HG02840 (cell line): Measurements from ENCODE around the gene ADM5.
"Not testable (repeated sequence)": the region's sequence is repeated elsewhere in the genome, so short reads cannot be mapped to it uniquely, and the experiment has no call there.

Experiments
- ATAC-seq: cut with Tn5 transposase; IDR thresholded peaks from one replicate; pipeline ENCODE4 v1.9.1; 2021; ENCODE audit warnings: mild to moderate bottlenecking, moderate library complexity, moderate number of reproducible peaks; ENCODE audit not compliant: unreplicated experiment, low FRiP score

The ADM5 gene

GRCh38 chr19:49699364-49699763, 10.0 kb downstream of the ADM5 start:
- no peak for ATAC-seq

GRCh38 chr19:49700563-49700962, 11.2 kb downstream of the ADM5 start:
- no peak for ATAC-seq

DNA sequence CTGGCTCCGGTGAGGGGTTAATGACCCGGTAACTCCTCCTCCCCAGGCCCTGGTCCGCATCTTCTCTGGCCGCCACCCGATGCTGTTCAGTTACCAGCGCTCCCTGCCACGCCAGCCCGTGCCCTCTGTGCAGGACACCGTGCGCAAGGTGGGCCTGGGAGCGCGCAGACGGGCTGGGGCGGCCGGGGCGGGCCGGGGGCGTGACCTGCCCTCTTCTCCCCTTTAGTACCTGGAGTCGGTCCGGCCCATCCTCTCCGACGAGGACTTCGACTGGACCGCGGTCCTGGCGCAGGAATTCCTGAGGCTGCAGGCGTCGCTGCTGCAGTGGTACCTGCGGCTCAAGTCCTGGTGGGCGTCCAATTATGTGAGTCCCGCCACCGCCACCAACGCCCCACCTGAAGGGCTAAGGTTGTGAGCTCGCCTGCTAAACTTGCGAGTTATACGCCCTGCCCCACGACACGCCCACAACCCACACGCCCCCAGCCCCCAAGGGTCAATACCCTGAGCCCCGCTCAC, 11.9 kb downstream of the ADM5 start:
- no peak for ATAC-seq

DNA sequence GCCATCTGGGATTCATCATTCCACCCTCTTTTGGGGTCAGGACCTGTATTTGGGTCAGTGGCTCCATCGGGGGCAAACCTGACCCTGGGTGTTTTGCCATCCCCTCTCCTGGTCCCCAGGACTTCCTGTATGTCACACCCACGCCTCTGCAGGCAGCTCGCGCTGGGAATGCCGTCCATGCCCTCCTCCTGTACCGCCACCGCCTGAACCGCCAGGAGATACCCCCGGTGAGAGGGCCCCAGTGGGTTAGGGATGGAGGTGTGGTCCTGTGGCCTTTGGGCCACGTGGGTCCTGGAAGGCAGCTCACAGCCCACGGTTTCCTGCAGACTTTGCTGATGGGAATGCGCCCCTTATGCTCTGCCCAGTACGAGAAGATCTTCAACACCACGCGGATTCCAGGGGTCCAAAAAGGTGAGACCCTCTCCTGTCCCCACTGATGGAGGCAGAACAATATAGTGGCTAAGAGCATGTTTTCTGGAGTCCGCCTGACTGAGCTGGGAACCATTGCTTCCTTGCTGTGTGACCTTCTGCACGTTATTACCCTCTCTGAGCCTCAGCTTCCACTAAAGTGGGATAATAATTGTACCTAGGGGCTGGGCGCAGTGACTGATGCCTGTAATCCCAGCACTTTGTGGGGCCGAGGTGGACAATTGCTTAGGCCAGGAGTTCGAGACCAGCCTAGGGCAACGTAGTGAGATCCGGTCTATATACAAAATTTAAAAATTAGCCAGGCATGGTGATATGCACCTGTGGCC, 15.7 kb downstream of the ADM5 start:
- ATAC-seq, result no peak

DNA sequence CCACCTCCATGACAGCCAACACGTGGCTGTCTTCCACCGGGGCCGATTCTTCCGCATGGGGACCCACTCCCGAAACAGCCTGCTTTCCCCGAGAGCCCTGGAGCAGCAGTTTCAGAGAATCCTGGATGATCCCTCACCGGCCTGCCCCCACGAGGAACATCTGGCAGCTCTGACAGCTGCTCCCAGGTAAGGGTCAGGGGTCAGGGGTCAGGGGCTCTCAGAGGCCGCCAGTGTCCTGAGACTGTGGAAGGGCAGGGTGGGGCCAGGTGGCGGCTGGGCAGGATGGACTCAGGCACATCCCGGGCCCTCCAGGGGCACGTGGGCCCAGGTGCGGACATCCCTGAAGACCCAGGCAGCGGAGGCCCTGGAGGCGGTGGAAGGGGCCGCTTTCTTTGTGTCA, 16.5 kb downstream of the ADM5 start:
- ATAC-seq, result no peak

- ATAC-seq, result no peak
These were observed 21.1 kb downstream of the ADM5 start for GRCh38 chr19:49710372-49710951.

DNA sequence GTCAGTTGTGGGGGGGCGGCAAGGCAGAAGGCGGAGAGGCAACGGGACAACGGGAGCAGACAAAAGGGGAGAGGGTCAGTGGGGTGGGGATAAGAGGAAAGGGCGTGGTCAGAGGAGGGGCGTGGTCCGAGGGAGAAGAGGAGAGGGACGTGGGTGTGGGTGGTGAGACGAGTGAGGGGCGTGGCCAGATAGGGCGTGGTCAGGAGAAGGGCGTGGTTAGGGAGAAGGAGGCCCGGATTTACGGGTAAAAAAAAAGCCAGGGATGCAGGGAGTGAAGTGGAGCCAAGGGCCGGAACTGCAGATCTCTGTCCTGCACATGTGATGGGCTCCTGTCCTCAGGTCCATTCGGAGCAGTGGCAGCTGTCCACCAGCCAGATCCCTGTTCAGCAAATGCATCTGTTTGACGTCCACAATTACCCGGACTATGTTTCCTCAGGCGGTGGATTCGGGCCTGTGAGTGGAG, 23.0 kb downstream of the ADM5 start:
- ATAC-seq, result no peak

DNA sequence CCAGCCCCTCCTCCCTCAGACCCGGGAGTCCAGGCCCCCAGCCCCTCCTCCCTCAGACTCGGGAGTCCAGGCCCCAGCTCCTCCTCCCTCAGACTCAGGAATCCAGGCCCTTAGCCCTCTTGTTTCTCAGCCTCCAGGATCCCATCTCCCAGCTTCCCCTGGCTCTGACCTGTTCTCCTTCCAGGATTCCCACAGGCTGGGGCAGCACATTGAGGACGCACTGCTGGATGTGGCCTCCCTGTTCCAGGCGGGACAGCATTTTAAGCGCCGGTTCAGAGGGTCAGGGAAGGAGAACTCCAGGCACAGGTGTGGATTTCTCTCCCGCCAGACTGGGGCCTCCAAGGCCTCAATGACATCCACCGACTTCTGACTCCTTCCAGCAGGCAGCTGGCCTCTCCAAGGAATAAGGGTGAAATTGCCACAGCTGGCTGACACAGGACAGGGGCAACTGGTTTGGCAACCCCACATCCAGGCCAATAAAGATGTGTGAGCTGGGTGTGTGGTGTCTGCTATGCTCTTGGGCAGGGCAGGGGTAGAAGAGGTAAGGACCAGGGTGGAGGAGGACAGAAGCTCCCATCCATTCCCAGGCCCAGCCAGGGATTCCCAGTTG, 23.9 kb downstream of the ADM5 start:
- no peak for ATAC-seq

GRCh38 chr19:49716154-49716553, 26.8 kb downstream of the ADM5 start:
- no peak for ATAC-seq

DNA sequence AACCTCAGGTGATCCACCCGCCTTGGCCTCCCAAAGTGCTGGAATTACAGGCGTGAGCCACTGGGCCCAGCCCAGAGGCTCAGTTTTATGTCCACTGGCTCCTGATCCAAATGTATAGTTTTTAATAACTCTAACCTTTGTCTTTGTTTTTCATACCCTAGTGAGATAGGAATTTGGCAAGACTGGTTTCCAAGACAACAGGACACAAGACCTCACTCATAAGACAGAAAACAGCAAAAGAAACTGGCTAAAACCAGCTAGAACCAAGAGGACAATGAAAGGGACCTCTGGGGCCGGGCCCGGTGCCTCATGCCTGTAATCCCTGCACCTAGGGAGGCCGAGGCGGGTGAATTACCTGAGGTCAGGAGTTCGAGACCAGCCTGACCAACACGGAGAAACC, 29.1 kb downstream of the ADM5 start:
- ATAC-seq, result no peak

DNA sequence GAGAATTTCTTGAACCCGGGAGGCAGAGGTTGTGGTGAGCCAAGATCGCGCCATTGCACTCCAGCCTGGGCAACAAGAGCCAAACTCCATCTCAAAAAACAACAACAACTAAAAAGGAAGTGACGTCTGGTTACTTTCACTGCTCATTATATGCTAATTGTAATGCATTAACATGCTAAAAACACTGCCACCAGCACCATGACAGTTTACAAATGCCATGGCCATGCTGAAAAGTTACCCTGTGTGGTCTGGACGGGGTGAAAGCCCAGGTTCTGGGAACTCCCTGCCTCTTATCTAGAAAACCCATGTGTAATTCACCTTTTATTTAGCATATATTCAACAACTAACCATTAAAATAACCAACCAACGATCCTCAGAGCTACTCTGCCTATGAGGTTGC, 29.6 kb downstream of the ADM5 start:
- no peak for ATAC-seq

DNA sequence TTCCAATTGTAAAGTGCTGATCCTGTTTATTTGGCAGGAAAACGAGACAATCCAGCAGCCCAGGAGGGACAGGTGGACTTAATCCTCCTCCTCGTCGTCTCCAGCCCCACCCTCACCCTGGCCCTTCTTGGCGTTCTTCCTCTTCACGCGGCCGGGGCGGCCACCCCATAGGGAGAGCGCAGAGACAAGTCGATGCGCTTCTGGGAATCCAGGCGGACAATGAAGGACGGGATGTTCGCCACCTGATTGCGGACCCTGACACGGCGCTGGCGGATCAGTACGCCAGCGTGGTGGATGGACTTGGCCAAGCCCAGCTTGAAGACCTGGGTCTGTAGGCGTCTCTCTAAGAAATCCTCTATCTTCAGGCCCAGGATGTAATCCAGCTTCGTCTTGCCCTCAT, 30.0 kb downstream of the ADM5 start:
- not testable (repeated sequence) for ATAC-seq

DNA sequence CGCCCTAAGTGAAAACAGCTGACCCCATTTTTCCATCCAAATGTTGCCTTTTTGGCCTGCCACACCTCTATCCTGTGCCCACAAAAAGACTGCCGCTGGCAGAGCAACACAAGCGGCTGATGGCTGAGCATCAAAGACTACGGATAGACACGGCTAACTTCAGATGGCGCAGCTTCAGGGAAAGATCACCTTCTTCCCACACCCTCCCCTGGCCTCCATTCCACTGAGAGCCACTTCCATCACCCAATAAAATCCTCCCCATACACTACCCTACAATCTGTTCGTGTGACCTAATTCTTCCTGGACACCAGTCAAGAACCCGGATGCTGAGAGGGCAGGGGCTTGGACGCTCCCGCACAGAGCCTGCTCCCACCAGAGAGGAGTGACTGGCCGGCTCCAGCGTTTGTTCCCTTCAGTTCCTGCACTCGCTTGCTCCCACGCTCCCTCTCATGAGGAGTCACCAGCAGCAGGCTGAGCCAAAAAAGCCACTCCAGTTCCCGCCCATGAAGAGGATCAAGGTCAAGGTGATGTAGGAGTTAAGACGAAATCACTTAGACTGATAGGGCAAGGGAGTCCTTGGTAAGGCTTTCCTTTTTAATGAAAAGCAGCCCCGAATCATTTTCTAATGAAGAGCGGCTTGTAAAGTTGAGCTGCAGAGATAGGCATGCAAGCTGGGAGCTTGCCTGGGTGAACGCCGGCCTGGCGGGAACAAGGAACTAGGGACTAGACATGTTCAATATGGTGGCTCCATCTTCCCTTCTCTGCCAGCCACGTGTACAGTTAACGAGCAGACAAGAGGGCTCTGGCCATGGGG, 38.0 kb downstream of the ADM5 start:
- no peak for ATAC-seq

DNA sequence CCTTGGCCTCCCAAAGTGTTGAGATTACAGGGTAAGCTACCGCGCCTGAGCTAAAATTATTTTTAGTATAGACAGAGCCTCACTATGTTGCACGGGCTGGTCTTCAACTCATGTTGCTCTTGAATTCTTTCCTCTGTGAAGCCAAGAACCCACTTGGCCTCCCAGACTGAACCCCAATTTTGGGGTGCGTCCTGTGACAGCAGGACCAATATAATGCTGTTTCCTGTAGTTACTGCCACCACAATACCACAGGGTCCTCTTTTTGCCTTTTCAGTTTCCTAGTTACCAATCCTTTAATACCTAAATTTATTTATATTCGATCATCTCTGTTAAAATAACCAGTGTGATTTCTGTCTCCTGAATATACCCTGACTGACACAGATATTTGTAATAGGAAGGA, 40.8 kb downstream of the ADM5 start:
- ATAC-seq, result no peak

GRCh38 chr19:49738268-49738667, 48.9 kb downstream of the ADM5 start:
- ATAC-seq, result no peak

DNA sequence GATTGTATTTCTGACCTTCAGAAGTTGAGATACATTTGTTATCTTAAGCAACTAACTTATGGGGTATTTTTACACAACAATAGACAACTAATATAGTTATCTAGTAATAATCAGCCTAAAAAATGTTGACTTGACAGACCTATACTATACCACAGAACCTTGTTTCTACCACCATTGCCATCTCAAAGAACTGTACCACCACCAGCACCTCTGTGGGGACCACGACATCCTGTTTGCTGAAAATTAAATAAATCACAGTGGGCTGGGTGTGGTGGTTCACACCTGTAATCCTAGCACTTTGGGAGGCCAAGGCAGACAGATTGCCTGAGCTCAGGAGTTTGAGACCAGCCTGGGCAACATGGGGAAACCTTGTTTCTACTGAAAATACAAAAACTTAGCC, 49.7 kb downstream of the ADM5 start:
- ATAC-seq, result no peak

GRCh38 chr19:49739933-49740332, 50.5 kb downstream of the ADM5 start:
- ATAC-seq, result no peak
